Fibroblast of pulmonary artery (primary cell): ENCODE measurements around the gene NKG7.

Experiments used
- DNase-seq: peaks from one replicate; pipeline ENCODE4 v3.0.0-alpha.2; 2010; ENCODE audit warnings: low read depth
- H3K4me3 ChIP-seq: replicated peaks from 2 replicates; pipeline ENCODE4 v1.5.1; 2011; ENCODE audit warnings: low read depth, mild to moderate bottlenecking, control low read depth, low read length, moderate library complexity
- TF ChIP-seq, protein P1 (sequence below): IDR thresholded peaks from 2 replicates; pipeline ENCODE4 v1.5.1; 2011; ENCODE audit warnings: mild to moderate bottlenecking, control low read depth, low read length, inconsistent platforms; ENCODE audit errors: missing control alignments

The NKG7 gene

DNA sequence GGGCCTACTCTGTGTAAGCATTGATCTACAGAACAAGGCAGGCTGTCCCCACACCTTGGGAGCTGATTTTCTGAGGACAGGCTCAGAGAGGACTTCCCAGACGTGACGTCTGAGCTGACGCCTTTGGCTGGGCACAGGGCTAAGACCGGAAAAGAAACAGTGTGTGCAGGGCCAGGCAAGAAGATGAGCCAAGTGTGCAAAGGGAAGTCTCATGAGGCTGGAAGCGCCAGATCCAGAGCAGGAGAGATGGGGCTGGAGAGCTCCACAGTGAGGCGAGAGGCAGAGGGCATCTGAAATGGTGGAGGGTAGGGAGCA is 48.3 kb downstream of the NKG7 start:
- TF ChIP-seq, protein P1, sequence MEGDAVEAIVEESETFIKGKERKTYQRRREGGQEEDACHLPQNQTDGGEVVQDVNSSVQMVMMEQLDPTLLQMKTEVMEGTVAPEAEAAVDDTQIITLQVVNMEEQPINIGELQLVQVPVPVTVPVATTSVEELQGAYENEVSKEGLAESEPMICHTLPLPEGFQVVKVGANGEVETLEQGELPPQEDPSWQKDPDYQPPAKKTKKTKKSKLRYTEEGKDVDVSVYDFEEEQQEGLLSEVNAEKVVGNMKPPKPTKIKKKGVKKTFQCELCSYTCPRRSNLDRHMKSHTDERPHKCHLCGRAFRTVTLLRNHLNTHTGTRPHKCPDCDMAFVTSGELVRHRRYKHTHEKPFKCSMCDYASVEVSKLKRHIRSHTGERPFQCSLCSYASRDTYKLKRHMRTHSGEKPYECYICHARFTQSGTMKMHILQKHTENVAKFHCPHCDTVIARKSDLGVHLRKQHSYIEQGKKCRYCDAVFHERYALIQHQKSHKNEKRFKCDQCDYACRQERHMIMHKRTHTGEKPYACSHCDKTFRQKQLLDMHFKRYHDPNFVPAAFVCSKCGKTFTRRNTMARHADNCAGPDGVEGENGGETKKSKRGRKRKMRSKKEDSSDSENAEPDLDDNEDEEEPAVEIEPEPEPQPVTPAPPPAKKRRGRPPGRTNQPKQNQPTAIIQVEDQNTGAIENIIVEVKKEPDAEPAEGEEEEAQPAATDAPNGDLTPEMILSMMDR = no peak
- DNase-seq = no peak
- no peak overlapping the region for H3K4me3 ChIP-seq

GRCh38 chr19:51323481-51324166 is 48.8 kb downstream of the NKG7 start:
- TF ChIP-seq, protein P1 = no peak
- DNase-seq = no peak
- H3K4me3 ChIP-seq = no peak overlapping the region

GRCh38 chr19:51321799-51322198 is 50.7 kb downstream of the NKG7 start:
- no peak overlapping the region for H3K4me3 ChIP-seq
- DNase-seq = no peak
- TF ChIP-seq, protein P1 = no peak
